DMS53 treated with DMSO at 0.1 percent for 48 hours (cell line): ENCODE results near the gene LGALSL.

ENCODE experiments used
- DNase-seq: peaks from one replicate; lab custom pipeline; 2025; ENCODE audit not compliant: unreplicated experiment; lab: John Stamatoyannopoulos, UW

LGALSL gene

GRCh38 chr2:64492272-64492671, 38.3 kb downstream of the LGALSL start:
- DNase-seq: no peak

DNA sequence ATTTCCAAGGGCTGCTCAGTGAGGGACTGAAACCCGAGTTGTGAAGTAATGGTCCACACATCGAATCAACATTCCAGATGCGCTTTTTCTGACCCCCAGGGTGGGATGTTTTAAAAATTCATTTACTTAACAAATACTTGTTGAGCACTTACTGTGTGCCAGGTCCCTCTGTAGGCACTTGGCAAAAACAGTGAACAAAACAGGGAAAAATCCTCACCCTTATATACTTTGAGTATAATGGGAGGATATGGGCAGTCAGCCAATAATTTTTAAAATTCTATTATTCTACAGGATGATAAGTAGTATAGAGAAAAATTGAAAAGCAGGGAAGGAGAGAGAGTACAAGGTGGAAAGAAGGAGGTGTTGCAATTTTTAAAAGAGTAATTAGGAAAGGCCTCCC, 38.9 kb downstream of the LGALSL start:
- DNase-seq: no peak

- DNase-seq: no peak
These were observed 39.8 kb downstream of the LGALSL start for GRCh38 chr2:64493788-64494187.

DNA sequence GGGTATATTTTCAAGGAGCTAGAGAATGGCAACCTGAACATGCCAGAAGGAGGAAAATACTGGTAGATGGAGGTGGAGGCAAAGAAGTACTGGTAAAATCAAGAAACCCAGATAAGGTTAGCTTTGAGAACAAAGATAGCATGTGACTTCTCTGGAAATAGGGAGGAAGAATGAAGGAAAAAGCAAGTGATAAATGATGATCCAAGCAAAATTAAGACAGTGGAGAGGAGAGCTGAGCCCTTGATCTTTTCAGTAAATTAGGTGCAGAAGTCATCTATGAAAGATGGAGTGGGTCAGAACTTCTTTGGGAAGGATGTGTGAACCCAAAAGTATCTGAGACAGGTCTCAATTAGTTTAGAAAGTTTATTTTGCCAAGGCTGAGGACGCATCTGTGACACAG, 44.5 kb downstream of the LGALSL start:
- DNase-seq: no peak

- DNase-seq: no peak
These were observed 46.6 kb downstream of the LGALSL start for GRCh38 chr2:64500549-64500948.

GRCh38 chr2:64501946-64502345, 48.0 kb downstream of the LGALSL start:
- no peak for DNase-seq

DNA sequence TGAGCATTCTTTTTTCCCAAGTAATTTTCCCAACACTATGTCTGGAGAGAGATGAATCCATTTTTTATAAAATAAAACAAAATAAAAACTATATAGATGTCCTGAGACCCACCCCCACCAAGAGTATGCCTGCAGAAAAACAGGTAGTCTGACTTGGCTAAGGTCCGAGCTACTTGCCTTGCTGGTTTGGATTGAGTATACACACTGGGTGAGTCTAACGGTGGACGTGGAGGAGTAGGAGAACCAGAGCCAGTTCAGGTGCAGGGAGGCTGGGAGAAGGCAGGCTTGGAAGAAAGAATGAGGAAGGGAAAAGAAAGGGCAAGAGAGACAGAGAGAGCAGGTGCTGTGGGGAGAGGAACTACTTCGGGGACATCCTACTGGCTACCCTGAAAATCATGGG, 48.9 kb downstream of the LGALSL start:
- no peak for DNase-seq

GRCh38 chr2:64504774-64505720, 51.1 kb downstream of the LGALSL start:
- no peak for DNase-seq

DNA sequence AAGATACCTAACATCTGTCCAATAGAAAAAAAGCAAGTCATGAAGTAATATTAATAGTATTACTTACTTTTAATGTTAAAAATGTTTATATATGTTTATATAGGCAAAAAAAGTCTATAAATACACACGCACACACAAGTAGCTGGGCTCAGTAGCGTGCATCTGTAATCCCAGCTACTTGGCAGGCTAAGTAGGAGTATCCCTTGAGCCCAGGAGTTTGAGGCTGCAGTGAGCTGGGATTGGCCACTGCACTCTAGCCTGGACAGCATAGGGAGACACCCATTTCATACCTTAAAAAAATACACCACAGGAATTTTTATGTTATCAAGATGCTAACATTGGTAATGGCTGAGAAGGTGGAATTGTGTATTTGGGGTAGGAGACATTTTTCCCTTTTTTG, 52.7 kb downstream of the LGALSL start:
- DNase-seq: no peak
